Measurements from ENCODE around the gene C22orf15. TPM values are rescaled to one million over a fixed set of nuclear protein-coding genes. Genes with fewer than 3 reads are reported as not detected.
A peak's percentile ranks its signal among the peaks of the same experiment; 100 is the strongest.

C22orf15 gene
- total RNA-seq, 1 donor from 2014 or later, result not detected

DNA sequence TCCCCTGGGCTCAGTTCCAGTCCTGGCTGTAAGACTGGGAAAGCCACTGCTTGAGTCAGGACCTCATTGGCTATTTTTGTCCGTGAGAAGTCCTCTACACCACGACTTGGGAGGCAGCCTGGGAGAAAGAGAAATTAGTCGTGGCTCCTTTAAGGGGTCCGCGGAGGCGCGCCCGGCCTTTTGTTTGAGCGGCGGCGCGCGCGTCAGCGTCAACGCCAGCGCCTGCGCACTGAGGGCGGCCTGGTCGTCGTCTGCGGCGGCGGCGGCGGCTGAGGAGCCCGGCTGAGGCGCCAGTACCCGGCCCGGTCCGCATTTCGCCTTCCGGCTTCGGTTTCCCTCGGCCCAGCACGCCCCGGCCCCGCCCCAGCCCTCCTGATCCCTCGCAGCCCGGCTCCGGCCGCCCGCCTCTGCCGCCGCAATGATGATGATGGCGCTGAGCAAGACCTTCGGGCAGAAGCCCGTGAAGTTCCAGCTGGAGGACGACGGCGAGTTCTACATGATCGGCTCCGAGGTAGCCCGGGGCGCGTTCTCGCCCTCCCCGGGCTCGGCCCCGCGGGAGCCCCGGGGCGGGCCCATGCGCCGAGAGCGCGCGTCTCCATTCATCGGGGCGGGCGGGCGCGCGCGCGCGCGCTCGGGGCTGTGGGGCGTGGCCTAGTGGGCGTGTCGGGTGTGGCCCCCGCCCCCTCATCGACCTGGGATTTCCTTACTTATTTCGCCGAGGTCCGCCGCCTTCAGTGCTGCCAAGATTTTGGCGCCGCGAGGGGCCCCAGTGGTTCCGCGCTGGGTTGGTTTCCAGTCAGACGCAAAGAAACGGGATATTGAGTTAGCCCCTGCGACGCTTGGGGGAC, 24.2 kb downstream of the C22orf15 start, which contains the start of gene SMARCB1:
TSS of gene SMARCB1 (plus strand) at position 215 of the 848 bp plus-strand sequence. CDS start at position 419, 204 bp downstream.
- peaks cover 52% of the 10 kb centered on the region for H3K4me1 Mint-ChIP-seq (ENCODE audit: low read depth)

DNA sequence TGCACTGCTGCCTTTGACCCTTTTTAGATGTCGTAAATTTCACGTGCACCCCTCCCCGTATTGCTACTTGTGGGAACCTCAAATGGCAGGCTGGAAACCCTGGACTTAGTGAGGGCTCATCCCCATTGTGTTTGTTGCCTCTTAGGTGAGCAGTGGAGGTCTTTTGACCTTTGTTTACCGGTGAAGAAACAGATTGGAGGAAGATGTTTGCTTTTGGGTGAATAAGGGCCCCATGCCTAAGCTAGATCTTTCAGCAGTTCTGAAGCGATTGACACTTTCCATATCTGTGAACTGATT, 24.8 kb downstream of the C22orf15 start:
- peak overlapping the region; percentile 88 for H3K27ac Mint-ChIP-seq (ENCODE audit: unreplicated experiment)
- H3K4me3 Mint-ChIP-seq (ENCODE audit: unreplicated experiment), result peak overlapping the region; percentile 83
- H3K4me1 Mint-ChIP-seq (ENCODE audit: low read depth), result peaks cover 51% of the 10 kb centered on the region
- H3K9me3 Mint-ChIP-seq (ENCODE audit: low read depth), result no peaks in the 10 kb centered on the region
- peaks cover 2% of the 10 kb centered on the region for H3K36me3 Mint-ChIP-seq (ENCODE audit: low read depth)
- TF ChIP-seq, protein P1, sequence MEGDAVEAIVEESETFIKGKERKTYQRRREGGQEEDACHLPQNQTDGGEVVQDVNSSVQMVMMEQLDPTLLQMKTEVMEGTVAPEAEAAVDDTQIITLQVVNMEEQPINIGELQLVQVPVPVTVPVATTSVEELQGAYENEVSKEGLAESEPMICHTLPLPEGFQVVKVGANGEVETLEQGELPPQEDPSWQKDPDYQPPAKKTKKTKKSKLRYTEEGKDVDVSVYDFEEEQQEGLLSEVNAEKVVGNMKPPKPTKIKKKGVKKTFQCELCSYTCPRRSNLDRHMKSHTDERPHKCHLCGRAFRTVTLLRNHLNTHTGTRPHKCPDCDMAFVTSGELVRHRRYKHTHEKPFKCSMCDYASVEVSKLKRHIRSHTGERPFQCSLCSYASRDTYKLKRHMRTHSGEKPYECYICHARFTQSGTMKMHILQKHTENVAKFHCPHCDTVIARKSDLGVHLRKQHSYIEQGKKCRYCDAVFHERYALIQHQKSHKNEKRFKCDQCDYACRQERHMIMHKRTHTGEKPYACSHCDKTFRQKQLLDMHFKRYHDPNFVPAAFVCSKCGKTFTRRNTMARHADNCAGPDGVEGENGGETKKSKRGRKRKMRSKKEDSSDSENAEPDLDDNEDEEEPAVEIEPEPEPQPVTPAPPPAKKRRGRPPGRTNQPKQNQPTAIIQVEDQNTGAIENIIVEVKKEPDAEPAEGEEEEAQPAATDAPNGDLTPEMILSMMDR (IDR thresholded peaks at IDR 0.05), result no peak
- H3K27me3 Mint-ChIP-seq (ENCODE audit: low read depth), result no peaks in the 10 kb centered on the region
- no peak for DNase-seq (ENCODE audit: low spot score)

More for the DNA sequence above, 24.2 kb downstream of the C22orf15 start, which contains the start of gene SMARCB1:
- TF ChIP-seq, protein P1 (IDR thresholded peaks at IDR 0.05), result no peak
- no peaks in the 10 kb centered on the region for H3K36me3 Mint-ChIP-seq (ENCODE audit: low read depth)
- peak within 1 kb of the TSS; percentile 83 for H3K4me3 Mint-ChIP-seq (ENCODE audit: unreplicated experiment)
- no peaks in the 10 kb centered on the region for H3K9me3 Mint-ChIP-seq (ENCODE audit: low read depth)
- DNase-seq (ENCODE audit: low spot score), result no peak
- H3K27ac Mint-ChIP-seq (ENCODE audit: unreplicated experiment), result peak within 1 kb of the TSS; percentile 91
- no peaks in the 10 kb centered on the region for H3K27me3 Mint-ChIP-seq (ENCODE audit: low read depth)

DNA sequence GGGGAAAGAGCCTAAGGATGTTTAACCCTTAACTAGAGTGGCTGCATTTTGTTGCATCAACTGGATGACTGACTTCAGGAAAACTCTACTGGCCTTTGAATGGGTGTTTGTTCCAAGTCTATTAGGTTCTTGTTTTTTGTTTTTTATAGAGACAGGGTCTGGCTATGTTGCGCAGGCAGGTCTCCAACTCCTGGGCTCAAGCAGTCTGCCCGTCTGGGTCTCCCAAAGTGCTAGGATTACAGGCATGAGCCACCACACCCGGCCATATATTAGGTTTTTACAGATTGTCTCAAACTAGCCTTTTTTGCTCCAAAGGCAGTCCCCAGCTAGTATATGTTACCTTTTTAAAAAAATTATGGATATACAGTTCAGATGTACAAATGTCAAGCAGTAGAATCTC, 25.1 kb downstream of the C22orf15 start:
- TF ChIP-seq, protein P1 (IDR thresholded peaks at IDR 0.05), result no peak
- H3K9me3 Mint-ChIP-seq (ENCODE audit: low read depth), result no peaks in the 10 kb centered on the region
- H3K4me1 Mint-ChIP-seq (ENCODE audit: low read depth), result peaks cover 51% of the 10 kb centered on the region
- H3K4me3 Mint-ChIP-seq (ENCODE audit: unreplicated experiment), result peak overlapping the region; percentile 83
- DNase-seq (ENCODE audit: low spot score), result no peak
- peaks cover 2% of the 10 kb centered on the region for H3K36me3 Mint-ChIP-seq (ENCODE audit: low read depth)
- peak overlapping the region; percentile 88 for H3K27ac Mint-ChIP-seq (ENCODE audit: unreplicated experiment)
- H3K27me3 Mint-ChIP-seq (ENCODE audit: low read depth), result no peaks in the 10 kb centered on the region

DNA sequence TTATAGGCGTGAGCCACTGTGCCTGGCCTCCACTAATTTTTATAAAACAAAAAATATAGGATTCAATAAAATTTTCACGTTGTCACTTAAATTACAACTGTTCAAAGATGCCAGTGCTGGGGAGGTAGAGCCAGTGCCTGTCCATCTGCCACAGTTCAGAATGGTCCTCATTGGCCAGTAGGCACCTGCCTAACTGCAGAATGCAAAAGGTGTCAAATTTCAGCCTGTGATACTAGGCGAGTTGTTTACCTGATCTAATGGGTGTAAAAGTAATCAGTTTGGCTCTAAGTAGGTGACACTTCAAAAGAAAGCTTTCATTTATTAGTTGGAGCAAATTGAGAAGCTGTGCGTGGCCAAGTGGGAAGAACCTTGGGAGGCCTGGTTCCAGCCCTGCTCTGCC, 26.3 kb downstream of the C22orf15 start:
- Mint-ChIP-seq H3K9me3 (ENCODE audit: low read depth) (no peaks in the 10 kb centered on the region), H3K4me3 (ENCODE audit: unreplicated experiment) (no peak overlapping the region), H3K27ac (ENCODE audit: unreplicated experiment) (peak overlapping the region; percentile 3), H3K4me1 (ENCODE audit: low read depth) (peaks cover 42% of the 10 kb centered on the region), H3K36me3 (ENCODE audit: low read depth) (peaks cover 6% of the 10 kb centered on the region), H3K27me3 (ENCODE audit: low read depth) (no peaks in the 10 kb centered on the region)
- TF ChIP-seq, protein P1 (IDR thresholded peaks at IDR 0.05), result no peak
- DNase-seq (ENCODE audit: low spot score), result peak; percentile 12

DNA sequence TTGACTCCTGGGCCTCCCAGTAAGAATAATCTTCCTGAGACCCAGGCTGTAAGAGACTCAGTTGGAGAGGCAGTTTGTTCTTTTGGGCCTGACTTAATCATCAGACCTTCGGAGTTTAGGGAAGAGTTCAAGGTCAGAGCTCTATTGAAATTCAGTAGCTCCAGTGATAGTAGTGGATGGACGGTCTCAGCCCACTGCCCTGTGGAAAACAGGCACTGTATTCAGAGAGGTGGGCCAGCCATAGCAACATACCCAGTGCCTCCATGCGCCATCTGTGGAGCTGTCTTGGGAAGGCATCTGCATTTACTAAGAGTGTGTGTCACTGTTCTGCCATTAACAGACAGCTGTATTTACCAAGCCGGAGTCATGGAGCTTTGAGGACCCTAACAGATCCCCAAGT, 26.8 kb downstream of the C22orf15 start:
- Mint-ChIP-seq H3K27ac (ENCODE audit: unreplicated experiment) (peak overlapping the region; percentile 45), H3K4me3 (ENCODE audit: unreplicated experiment) (no peak overlapping the region), H3K9me3 (ENCODE audit: low read depth) (no peaks in the 10 kb centered on the region), H3K4me1 (ENCODE audit: low read depth) (peaks cover 37% of the 10 kb centered on the region), H3K27me3 (ENCODE audit: low read depth) (no peaks in the 10 kb centered on the region), H3K36me3 (ENCODE audit: low read depth) (peaks cover 7% of the 10 kb centered on the region)
- TF ChIP-seq, protein P1 (IDR thresholded peaks at IDR 0.05), result peak; percentile 29
- peak; percentile 34 for DNase-seq (ENCODE audit: low spot score)
